Spinal cord (tissue), 10 donors: ENCODE results near the gene CACNA1E. TPM values are rescaled to one million over a fixed set of nuclear protein-coding genes. Genes with fewer than 3 reads are reported as not detected.
"Not testable (repeated sequence)": the region's sequence is repeated elsewhere in the genome, so short reads cannot be mapped to it uniquely, and the experiment has no call there.

Source experiments
- DNase-seq, 6 donors: peaks; one replicate each; pipeline versions ENCODE4 v3.0.0 to v3.0.0-alpha.2; 2013 to 2015; ENCODE audit warnings: low spot score in 6 of 6, low read depth in 4 of 6
- H3K27ac ChIP-seq: one replicate; pipeline ENCODE4 v1.5.1; 2013; ENCODE audit warnings: low read depth, low read length, control low read depth
- H3K27me3 ChIP-seq: one replicate; pipeline ENCODE4 v1.6.1; 2013; ENCODE audit warnings: low read length; ENCODE audit not compliant: control insufficient read depth, insufficient read depth
- H3K36me3 ChIP-seq: one replicate; pipeline ENCODE4 v1.6.1; 2013; ENCODE audit warnings: low read length; ENCODE audit not compliant: control insufficient read depth, insufficient read depth
- H3K4me1 ChIP-seq: one replicate; pipeline ENCODE4 v1.6.1; 2013; ENCODE audit warnings: low read length; ENCODE audit not compliant: control insufficient read depth, insufficient read depth
- H3K4me3 ChIP-seq: one replicate; pipeline ENCODE4 v1.5.1; 2013; ENCODE audit warnings: low read depth, low read length, control low read depth
- H3K9me3 ChIP-seq: one replicate; pipeline ENCODE4 v1.6.1; 2013; ENCODE audit warnings: low read length; ENCODE audit not compliant: control insufficient read depth, insufficient read depth
- WGBS: methylation state at CpG from one replicate; pipeline ENCODE4 v1.1.5; 2013; ENCODE audit warnings: missing lambda C conversion rate; ENCODE audit not compliant: insufficient coverage; 5-methylcytosine and 5-hydroxymethylcytosine counted together
- polyA plus RNA-seq, 2 donors: library from polyadenylated mRNA; unstranded; fragments of 120-200 nt; gene quantifications; one replicate each; pipeline ENCODE4 v1.2.1, GENCODE V29; 2013; ENCODE audit not compliant: insufficient read length in 2 of 2
- total RNA-seq, 2 donors: library from RNA; depleted of rRNA in 1 of 2; stranded (reverse); fragments of 120-200 nt in 1 of 2; fragments of >200 nt in 1 of 2; gene quantifications; one replicate each; pipeline versions ENCODE4 v1.2.3 to v1.2.4, GENCODE V29; 2013 to 2014
- donor health status: healthy.

CACNA1E gene
- total and polyA plus RNA-seq, 4 donors: 17.2 to 53.7 (median 37.0) TPM

- peaks cover 33% of the 10 kb centered on the region for H3K36me3 ChIP-seq
- no peaks in the 10 kb centered on the region for H3K27me3 ChIP-seq
- no peak overlapping the region for H3K4me3 ChIP-seq
- peaks cover 7% of the 10 kb centered on the region for H3K4me1 ChIP-seq
- no peak for DNase-seq
- WGBS: 86% methylated on average over 9 of the region's 9 CpGs
- no peaks in the 10 kb centered on the region for H3K9me3 ChIP-seq
- H3K27ac ChIP-seq: no peak overlapping the region
Measured at GRCh38 chr1:181508486-181509165, 25.3 kb downstream of the CACNA1E start.

- H3K27ac ChIP-seq: no peak overlapping the region
- no peak for DNase-seq
- H3K27me3 ChIP-seq: no peaks in the 10 kb centered on the region
- peaks cover 22% of the 10 kb centered on the region for H3K36me3 ChIP-seq
- H3K4me3 ChIP-seq: no peak overlapping the region
- 43% methylated on average over 1 of the region's 4 CpGs for WGBS
- peaks cover 10% of the 10 kb centered on the region for H3K4me1 ChIP-seq
- no peaks in the 10 kb centered on the region for H3K9me3 ChIP-seq
Measured at GRCh38 chr1:181513786-181514297, 30.5 kb downstream of the CACNA1E start.

- no peak overlapping the region for H3K4me3 ChIP-seq
Measured at GRCh38 chr1:181514298-181515290, 31.3 kb downstream of the CACNA1E start.

DNA sequence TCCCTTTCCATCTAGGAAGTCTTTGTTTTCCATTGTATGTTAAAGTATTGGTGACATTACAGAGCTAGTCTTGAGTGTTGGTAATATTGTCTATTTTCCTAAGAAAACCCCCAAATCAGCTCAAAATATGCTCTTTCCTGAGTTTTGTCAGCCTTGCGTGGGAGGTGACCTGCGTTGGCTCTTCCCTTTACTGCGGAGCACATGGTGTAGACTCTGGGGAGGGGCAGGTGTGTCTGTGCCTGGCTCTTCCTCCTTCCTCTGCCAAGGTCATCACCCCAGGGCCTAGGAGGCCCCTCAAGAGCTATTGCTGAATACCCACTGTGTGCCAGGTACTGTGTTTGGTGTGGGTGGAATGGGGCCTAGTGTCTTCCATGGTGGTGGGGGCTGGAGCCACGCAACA lies 33.4 kb downstream of the CACNA1E start:
- Histone ChIP-seq H3K9me3 (no peaks in the 10 kb centered on the region), H3K27me3 (no peaks in the 10 kb centered on the region), H3K4me3 (no peak overlapping the region), H3K4me1 (peaks cover 7% of the 10 kb centered on the region), H3K36me3 (peaks cover 5% of the 10 kb centered on the region), H3K27ac (no peak overlapping the region)
- 100% methylated on average over 1 of the region's 4 CpGs for WGBS
- DNase-seq: no peak

More at GRCh38 chr1:181514298-181515290, 31.3 kb downstream of the CACNA1E start:
- Histone ChIP-seq H3K27ac (no peak overlapping the region), H3K4me1 (peaks cover 7% of the 10 kb centered on the region), H3K9me3 (no peaks in the 10 kb centered on the region), H3K27me3 (no peaks in the 10 kb centered on the region), H3K36me3 (peaks cover 18% of the 10 kb centered on the region)
- DNase-seq: no peak
- WGBS: 88% methylated on average over 3 of the region's 4 CpGs

- no peak for DNase-seq
- Histone ChIP-seq H3K36me3 (peaks cover 5% of the 10 kb centered on the region), H3K9me3 (no peaks in the 10 kb centered on the region), H3K4me3 (no peak overlapping the region), H3K4me1 (peaks cover 7% of the 10 kb centered on the region), H3K27me3 (no peaks in the 10 kb centered on the region), H3K27ac (no peak overlapping the region)
- 60% methylated on average over 5 of the region's 5 CpGs for WGBS
Measured at GRCh38 chr1:181517181-181517875, 34.0 kb downstream of the CACNA1E start.

- Histone ChIP-seq H3K27ac (no peak overlapping the region), H3K9me3 (no peaks in the 10 kb centered on the region), H3K4me1 (peaks cover 7% of the 10 kb centered on the region), H3K36me3 (peaks cover 5% of the 10 kb centered on the region), H3K27me3 (no peaks in the 10 kb centered on the region), H3K4me3 (no peak overlapping the region)
- peak in 1 of 6 donors; percentile 13 for DNase-seq
- WGBS: 14% methylated on average over 1 of the region's 2 CpGs
Measured at GRCh38 chr1:181518152-181518551, 34.8 kb downstream of the CACNA1E start.

- H3K27me3 ChIP-seq: no peaks in the 10 kb centered on the region
- no peak for DNase-seq
- peaks cover 2% of the 10 kb centered on the region for H3K4me1 ChIP-seq
- 100% methylated on average over 1 of the region's 2 CpGs for WGBS
- H3K27ac ChIP-seq: no peak overlapping the region
- H3K9me3 ChIP-seq: no peaks in the 10 kb centered on the region
- H3K4me3 ChIP-seq: no peak overlapping the region
- peaks cover 2% of the 10 kb centered on the region for H3K36me3 ChIP-seq
Measured at GRCh38 chr1:181522864-181523263, 39.5 kb downstream of the CACNA1E start.

DNA sequence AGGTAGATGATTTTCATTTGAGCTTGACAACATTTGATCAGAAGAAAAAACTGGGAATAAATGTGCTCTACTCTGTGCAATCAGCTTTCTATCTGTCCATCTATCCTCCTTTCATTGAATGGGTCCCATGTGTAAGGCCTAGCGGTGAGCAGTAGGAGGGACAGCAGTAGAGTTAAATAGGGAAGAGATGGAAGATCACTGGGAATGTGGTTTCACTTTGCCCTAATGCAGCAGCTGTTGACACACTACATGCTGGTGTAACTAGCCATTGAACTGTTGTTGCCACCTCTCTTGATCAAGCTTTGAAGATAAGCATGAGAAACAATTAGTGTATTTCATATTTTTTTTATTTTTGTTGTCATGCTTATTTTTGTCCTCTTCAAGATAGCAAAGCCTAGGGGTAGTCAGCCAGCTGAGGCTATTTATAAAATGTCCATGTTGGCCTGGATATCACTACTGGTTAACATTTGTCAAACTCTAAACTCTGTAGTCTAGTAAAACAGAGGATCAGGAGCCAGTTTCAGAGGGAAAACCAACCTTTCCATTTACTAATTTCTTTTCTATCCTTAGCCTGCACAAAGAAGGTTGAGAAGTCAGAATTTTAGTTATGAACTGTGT lies 41.9 kb downstream of the CACNA1E start:
- H3K27me3 ChIP-seq: no peaks in the 10 kb centered on the region
- H3K27ac ChIP-seq: no peak overlapping the region
- H3K4me1 ChIP-seq: no peaks in the 10 kb centered on the region
- peaks cover 3% of the 10 kb centered on the region for H3K9me3 ChIP-seq
- no peak overlapping the region for H3K4me3 ChIP-seq
- 100% methylated on average over 1 of the region's 1 CpG for WGBS
- no peaks in the 10 kb centered on the region for H3K36me3 ChIP-seq
- no peak for DNase-seq

DNA sequence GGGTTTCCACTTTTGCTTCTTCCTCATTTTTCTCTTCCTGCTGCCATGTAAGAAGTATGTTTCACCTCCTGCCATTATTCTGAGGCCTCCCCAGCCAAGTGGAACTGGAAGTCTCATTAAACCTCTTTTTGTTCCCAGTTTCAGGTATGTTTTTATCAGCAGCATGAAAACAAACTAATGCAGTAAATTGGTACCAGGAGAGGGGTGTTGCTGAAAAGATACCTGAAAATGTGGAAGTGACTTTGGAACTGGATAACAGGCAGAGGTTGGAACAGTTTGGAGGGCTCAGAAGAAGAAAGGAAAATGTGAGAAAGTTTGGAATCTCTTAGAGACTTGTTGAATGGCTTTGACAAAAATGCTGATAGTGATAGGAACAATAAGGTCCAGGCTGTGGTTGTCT lies 44.9 kb downstream of the CACNA1E start:
- not testable (repeated sequence) for H3K36me3 ChIP-seq, DNase-seq, H3K4me1 ChIP-seq, H3K27me3 ChIP-seq, H3K9me3 ChIP-seq, H3K4me3 ChIP-seq, H3K27ac ChIP-seq
